Measurements from ENCODE around the gene C3orf33. TPM values are rescaled to one million over a fixed set of nuclear protein-coding genes. Genes with fewer than 3 reads are reported as not detected.
A peak's percentile ranks its signal among the peaks of the same experiment; 100 is the strongest.

Gene C3orf33
- total and polyA plus RNA-seq, 2 experiments from 2014 or later, result 3.5 to 4.7 TPM

DNA sequence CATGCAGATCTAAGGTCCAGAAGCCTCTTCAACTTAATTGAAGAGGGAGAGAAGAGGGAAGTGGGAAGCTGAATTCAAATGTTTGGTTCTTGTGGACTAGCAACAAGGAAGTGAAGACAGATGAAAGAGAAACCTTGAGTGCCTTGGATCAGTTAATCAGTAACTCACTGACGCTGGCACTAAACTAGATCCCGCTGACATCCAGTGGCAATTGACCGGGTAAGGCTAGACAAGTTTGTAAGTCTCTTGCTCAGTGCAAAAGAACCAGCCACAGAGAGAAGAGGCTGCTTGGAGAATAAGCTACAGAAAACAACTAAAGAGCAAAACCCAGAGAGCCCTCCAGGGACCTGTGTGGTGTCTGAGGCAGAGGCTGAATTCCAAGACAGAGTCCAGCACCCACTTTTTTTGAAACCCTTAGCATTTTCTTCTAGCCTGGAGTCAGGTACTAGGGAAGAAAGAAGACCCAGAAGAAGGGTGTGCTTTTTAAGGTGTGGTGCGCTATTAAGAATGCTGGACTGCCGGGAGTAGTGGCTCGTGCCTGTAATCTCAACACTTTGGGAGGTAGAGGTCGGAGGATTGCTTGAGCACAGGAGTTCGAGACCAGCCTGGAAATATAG, 68.1 kb downstream of the C3orf33 start:
- H3K4me3 ChIP-seq, result no peak overlapping the region
- DNase-seq (ENCODE audit: low spot score) (peak; percentile 13), ATAC-seq (peak; percentile 57)
- Mint-ChIP-seq H3K36me3 (ENCODE audit: low read depth) (0 out of 3 replicates have a peak, but pooled peaks cover 3% of the 10 kb centered on the region), H3K9me3 (no peaks in the 10 kb centered on the region), H3K4me1 (peaks cover 28% of the 10 kb centered on the region), H3K4me3 (no peak overlapping the region), H3K27me3 (ENCODE audit: insufficient read depth, low read depth, poor library complexity) (no peaks in the 10 kb centered on the region), H3K27ac (peak overlapping the region; percentile 52; the same call in 1 of the 2 replicates)
- H3K79me2 ChIP-seq (replicated peaks; ENCODE audit: insufficient read depth), result peaks cover 94% of the 10 kb centered on the region
- H3K36me3 ChIP-seq (ENCODE audit: insufficient read depth), result no peaks in the 10 kb centered on the region
- no peaks in the 10 kb centered on the region for H3K9me2 ChIP-seq (ENCODE audit: insufficient read depth)
- no peaks in the 10 kb centered on the region for H3K27me3 ChIP-seq (ENCODE audit: insufficient read depth)
- no peak for TF ChIP-seq NANOG (IDR thresholded peaks at IDR 0.05; ENCODE audit: borderline replicate concordance)
- TF ChIP-seq, protein P1, sequence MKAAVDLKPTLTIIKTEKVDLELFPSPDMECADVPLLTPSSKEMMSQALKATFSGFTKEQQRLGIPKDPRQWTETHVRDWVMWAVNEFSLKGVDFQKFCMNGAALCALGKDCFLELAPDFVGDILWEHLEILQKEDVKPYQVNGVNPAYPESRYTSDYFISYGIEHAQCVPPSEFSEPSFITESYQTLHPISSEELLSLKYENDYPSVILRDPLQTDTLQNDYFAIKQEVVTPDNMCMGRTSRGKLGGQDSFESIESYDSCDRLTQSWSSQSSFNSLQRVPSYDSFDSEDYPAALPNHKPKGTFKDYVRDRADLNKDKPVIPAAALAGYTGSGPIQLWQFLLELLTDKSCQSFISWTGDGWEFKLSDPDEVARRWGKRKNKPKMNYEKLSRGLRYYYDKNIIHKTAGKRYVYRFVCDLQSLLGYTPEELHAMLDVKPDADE (IDR thresholded peaks at IDR 0.05), result no peak
- TF ChIP-seq POLR2AphosphoS5 (IDR thresholded peaks at IDR 0.05; ENCODE audit: low read depth), result no peak
- TF ChIP-seq EZH2 (IDR thresholded peaks at IDR 0.05; ENCODE audit: low read depth, unreplicated experiment), result no peak
- no peak for TF ChIP-seq ZNF331 (CRISPR knock-in tag; IDR thresholded peaks at IDR 0.05; ENCODE audit: low read depth)
- TF ChIP-seq, protein P2, sequence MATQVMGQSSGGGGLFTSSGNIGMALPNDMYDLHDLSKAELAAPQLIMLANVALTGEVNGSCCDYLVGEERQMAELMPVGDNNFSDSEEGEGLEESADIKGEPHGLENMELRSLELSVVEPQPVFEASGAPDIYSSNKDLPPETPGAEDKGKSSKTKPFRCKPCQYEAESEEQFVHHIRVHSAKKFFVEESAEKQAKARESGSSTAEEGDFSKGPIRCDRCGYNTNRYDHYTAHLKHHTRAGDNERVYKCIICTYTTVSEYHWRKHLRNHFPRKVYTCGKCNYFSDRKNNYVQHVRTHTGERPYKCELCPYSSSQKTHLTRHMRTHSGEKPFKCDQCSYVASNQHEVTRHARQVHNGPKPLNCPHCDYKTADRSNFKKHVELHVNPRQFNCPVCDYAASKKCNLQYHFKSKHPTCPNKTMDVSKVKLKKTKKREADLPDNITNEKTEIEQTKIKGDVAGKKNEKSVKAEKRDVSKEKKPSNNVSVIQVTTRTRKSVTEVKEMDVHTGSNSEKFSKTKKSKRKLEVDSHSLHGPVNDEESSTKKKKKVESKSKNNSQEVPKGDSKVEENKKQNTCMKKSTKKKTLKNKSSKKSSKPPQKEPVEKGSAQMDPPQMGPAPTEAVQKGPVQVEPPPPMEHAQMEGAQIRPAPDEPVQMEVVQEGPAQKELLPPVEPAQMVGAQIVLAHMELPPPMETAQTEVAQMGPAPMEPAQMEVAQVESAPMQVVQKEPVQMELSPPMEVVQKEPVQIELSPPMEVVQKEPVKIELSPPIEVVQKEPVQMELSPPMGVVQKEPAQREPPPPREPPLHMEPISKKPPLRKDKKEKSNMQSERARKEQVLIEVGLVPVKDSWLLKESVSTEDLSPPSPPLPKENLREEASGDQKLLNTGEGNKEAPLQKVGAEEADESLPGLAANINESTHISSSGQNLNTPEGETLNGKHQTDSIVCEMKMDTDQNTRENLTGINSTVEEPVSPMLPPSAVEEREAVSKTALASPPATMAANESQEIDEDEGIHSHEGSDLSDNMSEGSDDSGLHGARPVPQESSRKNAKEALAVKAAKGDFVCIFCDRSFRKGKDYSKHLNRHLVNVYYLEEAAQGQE (IDR thresholded peaks at IDR 0.05; ENCODE audit: unreplicated experiment), result no peak
- no peak for TF ChIP-seq EZH2phosphoT487 (IDR thresholded peaks at IDR 0.05; ENCODE audit: unreplicated experiment)
- no peak for TF ChIP-seq ZNF114 (CRISPR knock-in tag; IDR thresholded peaks at IDR 0.05)
- TF ChIP-seq, protein P3, sequence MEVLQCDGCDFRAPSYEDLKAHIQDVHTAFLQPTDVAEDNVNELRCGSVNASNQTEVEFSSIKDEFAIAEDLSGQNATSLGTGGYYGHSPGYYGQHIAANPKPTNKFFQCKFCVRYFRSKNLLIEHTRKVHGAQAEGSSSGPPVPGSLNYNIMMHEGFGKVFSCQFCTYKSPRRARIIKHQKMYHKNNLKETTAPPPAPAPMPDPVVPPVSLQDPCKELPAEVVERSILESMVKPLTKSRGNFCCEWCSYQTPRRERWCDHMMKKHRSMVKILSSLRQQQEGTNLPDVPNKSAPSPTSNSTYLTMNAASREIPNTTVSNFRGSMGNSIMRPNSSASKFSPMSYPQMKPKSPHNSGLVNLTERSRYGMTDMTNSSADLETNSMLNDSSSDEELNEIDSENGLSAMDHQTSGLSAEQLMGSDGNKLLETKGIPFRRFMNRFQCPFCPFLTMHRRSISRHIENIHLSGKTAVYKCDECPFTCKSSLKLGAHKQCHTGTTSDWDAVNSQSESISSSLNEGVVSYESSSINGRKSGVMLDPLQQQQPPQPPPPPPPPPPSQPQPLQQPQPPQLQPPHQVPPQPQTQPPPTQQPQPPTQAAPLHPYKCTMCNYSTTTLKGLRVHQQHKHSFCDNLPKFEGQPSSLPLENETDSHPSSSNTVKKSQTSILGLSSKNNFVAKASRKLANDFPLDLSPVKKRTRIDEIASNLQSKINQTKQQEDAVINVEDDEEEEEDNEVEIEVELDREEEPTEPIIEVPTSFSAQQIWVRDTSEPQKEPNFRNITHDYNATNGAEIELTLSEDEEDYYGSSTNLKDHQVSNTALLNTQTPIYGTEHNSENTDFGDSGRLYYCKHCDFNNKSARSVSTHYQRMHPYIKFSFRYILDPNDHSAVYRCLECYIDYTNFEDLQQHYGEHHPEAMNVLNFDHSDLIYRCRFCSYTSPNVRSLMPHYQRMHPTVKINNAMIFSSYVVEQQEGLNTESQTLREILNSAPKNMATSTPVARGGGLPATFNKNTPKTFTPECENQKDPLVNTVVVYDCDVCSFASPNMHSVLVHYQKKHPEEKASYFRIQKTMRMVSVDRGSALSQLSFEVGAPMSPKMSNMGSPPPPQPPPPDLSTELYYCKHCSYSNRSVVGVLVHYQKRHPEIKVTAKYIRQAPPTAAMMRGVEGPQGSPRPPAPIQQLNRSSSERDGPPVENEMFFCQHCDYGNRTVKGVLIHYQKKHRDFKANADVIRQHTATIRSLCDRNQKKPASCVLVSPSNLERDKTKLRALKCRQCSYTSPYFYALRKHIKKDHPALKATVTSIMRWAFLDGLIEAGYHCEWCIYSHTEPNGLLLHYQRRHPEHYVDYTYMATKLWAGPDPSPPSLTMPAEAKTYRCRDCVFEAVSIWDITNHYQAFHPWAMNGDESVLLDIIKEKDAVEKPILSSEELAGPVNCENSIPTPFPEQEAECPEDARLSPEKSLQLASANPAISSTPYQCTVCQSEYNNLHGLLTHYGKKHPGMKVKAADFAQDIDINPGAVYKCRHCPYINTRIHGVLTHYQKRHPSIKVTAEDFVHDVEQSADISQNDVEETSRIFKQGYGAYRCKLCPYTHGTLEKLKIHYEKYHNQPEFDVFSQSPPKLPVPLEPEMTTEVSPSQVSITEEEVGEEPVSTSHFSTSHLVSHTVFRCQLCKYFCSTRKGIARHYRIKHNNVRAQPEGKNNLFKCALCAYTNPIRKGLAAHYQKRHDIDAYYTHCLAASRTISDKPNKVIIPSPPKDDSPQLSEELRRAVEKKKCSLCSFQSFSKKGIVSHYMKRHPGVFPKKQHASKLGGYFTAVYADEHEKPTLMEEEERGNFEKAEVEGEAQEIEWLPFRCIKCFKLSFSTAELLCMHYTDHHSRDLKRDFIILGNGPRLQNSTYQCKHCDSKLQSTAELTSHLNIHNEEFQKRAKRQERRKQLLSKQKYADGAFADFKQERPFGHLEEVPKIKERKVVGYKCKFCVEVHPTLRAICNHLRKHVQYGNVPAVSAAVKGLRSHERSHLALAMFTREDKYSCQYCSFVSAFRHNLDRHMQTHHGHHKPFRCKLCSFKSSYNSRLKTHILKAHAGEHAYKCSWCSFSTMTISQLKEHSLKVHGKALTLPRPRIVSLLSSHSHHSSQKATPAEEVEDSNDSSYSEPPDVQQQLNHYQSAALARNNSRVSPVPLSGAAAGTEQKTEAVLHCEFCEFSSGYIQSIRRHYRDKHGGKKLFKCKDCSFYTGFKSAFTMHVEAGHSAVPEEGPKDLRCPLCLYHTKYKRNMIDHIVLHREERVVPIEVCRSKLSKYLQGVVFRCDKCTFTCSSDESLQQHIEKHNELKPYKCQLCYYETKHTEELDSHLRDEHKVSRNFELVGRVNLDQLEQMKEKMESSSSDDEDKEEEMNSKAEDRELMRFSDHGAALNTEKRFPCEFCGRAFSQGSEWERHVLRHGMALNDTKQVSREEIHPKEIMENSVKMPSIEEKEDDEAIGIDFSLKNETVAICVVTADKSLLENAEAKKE (CRISPR knock-in tag; IDR thresholded peaks at IDR 0.05), result no peak
- TF ChIP-seq, protein P4, sequence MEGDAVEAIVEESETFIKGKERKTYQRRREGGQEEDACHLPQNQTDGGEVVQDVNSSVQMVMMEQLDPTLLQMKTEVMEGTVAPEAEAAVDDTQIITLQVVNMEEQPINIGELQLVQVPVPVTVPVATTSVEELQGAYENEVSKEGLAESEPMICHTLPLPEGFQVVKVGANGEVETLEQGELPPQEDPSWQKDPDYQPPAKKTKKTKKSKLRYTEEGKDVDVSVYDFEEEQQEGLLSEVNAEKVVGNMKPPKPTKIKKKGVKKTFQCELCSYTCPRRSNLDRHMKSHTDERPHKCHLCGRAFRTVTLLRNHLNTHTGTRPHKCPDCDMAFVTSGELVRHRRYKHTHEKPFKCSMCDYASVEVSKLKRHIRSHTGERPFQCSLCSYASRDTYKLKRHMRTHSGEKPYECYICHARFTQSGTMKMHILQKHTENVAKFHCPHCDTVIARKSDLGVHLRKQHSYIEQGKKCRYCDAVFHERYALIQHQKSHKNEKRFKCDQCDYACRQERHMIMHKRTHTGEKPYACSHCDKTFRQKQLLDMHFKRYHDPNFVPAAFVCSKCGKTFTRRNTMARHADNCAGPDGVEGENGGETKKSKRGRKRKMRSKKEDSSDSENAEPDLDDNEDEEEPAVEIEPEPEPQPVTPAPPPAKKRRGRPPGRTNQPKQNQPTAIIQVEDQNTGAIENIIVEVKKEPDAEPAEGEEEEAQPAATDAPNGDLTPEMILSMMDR (conservative IDR thresholded peaks at IDR 0.05; ENCODE audit: low read depth in 2 of 2), result no peak
- no peak for TF ChIP-seq JUNB (IDR thresholded peaks at IDR 0.05; ENCODE audit: unreplicated experiment)
- no peak for TF ChIP-seq STAT1 (IDR thresholded peaks at IDR 0.05; ENCODE audit: unreplicated experiment)
- no peak for TF ChIP-seq CREB1 (CRISPR knock-in tag; IDR thresholded peaks at IDR 0.05; ENCODE audit: low read depth)
- H4K20me1 ChIP-seq (replicated peaks; ENCODE audit: insufficient read depth), result no peaks in the 10 kb centered on the region; the same call in 1 of the 2 replicates
- peak overlapping the region; percentile 76 for H3K27ac ChIP-seq (ENCODE audit: low read depth)
- H3K4me2 ChIP-seq, result no peak overlapping the region
- peaks cover 6% of the 10 kb centered on the region for H3K4me1 ChIP-seq (ENCODE audit: insufficient read depth)
- no peak overlapping the region for H2AFZ ChIP-seq
- H3F3A ChIP-seq (replicated peaks; ENCODE audit: low read depth), result no peaks in the 10 kb centered on the region

Data from GM23338 (cell line).